Activated CD4-positive, CD25-positive, alpha-beta regulatory T cell (primary cell): ENCODE data around the gene LIG1.
"Not testable (repeated sequence)": the region's sequence is repeated elsewhere in the genome, so short reads cannot be mapped to it uniquely, and the experiment has no call there.

Source experiments
- DNase-seq, 4 experiments: peaks; one replicate each; lab custom pipeline; 2025; lab: John Stamatoyannopoulos, UW

LIG1 gene

GRCh38 chr19:48085076-48085475, 85.1 kb downstream of the LIG1 start:
- DNase-seq, result no peak

- no peak for DNase-seq
Observed at GRCh38 chr19:48081106-48081505, 89.0 kb downstream of the LIG1 start.

GRCh38 chr19:48070177-48070769, 99.9 kb downstream of the LIG1 start:
- DNase-seq, result not testable (repeated sequence)

- DNase-seq, result no peak
Observed at GRCh38 chr19:48069435-48069834, 100.7 kb downstream of the LIG1 start.
